Kasumi-1 (cell line): ENCODE measurements around the gene LOXL3.
A peak's percentile ranks its signal among the peaks of the same experiment; 100 is the strongest.
"Not testable (repeated sequence)": the region's sequence is repeated elsewhere in the genome, so short reads cannot be mapped to it uniquely, and the experiment has no call there.

ENCODE experiments used
- DNase-seq, 2 experiments: peaks; one replicate each; lab custom pipeline; 2025; lab: John Stamatoyannopoulos, UW

Gene LOXL3

GRCh38 chr2:74572178-74572925 lies 18.6 kb upstream of the LOXL3 start:
- no peak for DNase-seq

GRCh38 chr2:74571058-74571457 lies 17.3 kb upstream of the LOXL3 start:
- no peak for DNase-seq

- no peak for DNase-seq
Measured at GRCh38 chr2:74569686-74570085, 15.9 kb upstream of the LOXL3 start.

GRCh38 chr2:74567881-74568280 lies 14.1 kb upstream of the LOXL3 start:
- no peak for DNase-seq

GRCh38 chr2:74566754-74567085 lies 13.0 kb upstream of the LOXL3 start:
- no peak for DNase-seq

- no peak for DNase-seq
Measured at GRCh38 chr2:74566076-74566753, 12.5 kb upstream of the LOXL3 start.

GRCh38 chr2:74564222-74564621 lies 10.5 kb upstream of the LOXL3 start:
- no peak for DNase-seq

GRCh38 chr2:74562126-74562775 lies 8.5 kb upstream of the LOXL3 start:
- DNase-seq = no peak

- not testable (repeated sequence) for DNase-seq
Measured at GRCh38 chr2:74561022-74561421, 7.3 kb upstream of the LOXL3 start.

GRCh38 chr2:74560591-74560990 lies 6.8 kb upstream of the LOXL3 start:
- DNase-seq = no peak

- DNase-seq = no peak
Measured at GRCh38 chr2:74559912-74560311, 6.2 kb upstream of the LOXL3 start.

- peak in 1 of 2 experiments; percentile 24 for DNase-seq
Measured at GRCh38 chr2:74558284-74559230, 4.8 kb upstream of the LOXL3 start.

- DNase-seq = no peak
Measured at GRCh38 chr2:74556831-74557370, 3.2 kb upstream of the LOXL3 start.

GRCh38 chr2:74556159-74556558 lies 2.4 kb upstream of the LOXL3 start:
- DNase-seq = peak; percentile 17 to 25

- DNase-seq = peak; percentile 39 to 54
Measured at GRCh38 chr2:74555610-74556103, 1.9 kb upstream of the LOXL3 start.

GRCh38 chr2:74554820-74555531 lies 1.2 kb upstream of the LOXL3 start:
- peak in 1 of 2 experiments; percentile 32 for DNase-seq

GRCh38 chr2:74552914-74553811 lies 579 bp downstream of the LOXL3 start:
- peak; percentile 41 to 59 for DNase-seq

- DNase-seq = no peak
Measured at GRCh38 chr2:74551942-74552913, 1.5 kb downstream of the LOXL3 start.

- DNase-seq = no peak
Measured at GRCh38 chr2:74551530-74551929, 2.2 kb downstream of the LOXL3 start.
